Epithelial cell of esophagus (primary cell): Measurements from ENCODE around the gene GPATCH3.

Experiments used
- DNase-seq: peaks from one replicate; pipeline ENCODE4 v3.0.0; 2010; ENCODE audit warnings: low read depth
- H3K4me3 ChIP-seq: 2 replicates; pipeline ENCODE4 v1.5.1; 2011; ENCODE audit warnings: mild to moderate bottlenecking, low read length, control low read depth
- TF ChIP-seq, protein P1 (sequence below): IDR thresholded peaks from 2 replicates; pipeline ENCODE4 v1.5.1; 2011; ENCODE audit warnings: low read depth, mild to moderate bottlenecking, low read length, control low read depth, inconsistent platforms; ENCODE audit not compliant: insufficient read depth; ENCODE audit errors: missing control alignments

Gene GPATCH3

GRCh38 chr1:26922901-26923300 is 22.6 kb upstream of the GPATCH3 start:
- H3K4me3 ChIP-seq = peak overlapping the region; percentile 78
- no peak for DNase-seq
- TF ChIP-seq, protein P1, sequence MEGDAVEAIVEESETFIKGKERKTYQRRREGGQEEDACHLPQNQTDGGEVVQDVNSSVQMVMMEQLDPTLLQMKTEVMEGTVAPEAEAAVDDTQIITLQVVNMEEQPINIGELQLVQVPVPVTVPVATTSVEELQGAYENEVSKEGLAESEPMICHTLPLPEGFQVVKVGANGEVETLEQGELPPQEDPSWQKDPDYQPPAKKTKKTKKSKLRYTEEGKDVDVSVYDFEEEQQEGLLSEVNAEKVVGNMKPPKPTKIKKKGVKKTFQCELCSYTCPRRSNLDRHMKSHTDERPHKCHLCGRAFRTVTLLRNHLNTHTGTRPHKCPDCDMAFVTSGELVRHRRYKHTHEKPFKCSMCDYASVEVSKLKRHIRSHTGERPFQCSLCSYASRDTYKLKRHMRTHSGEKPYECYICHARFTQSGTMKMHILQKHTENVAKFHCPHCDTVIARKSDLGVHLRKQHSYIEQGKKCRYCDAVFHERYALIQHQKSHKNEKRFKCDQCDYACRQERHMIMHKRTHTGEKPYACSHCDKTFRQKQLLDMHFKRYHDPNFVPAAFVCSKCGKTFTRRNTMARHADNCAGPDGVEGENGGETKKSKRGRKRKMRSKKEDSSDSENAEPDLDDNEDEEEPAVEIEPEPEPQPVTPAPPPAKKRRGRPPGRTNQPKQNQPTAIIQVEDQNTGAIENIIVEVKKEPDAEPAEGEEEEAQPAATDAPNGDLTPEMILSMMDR = no peak

- TF ChIP-seq, protein P1 = no peak
- DNase-seq = no peak
- H3K4me3 ChIP-seq = peak overlapping the region; percentile 78
Observed at GRCh38 chr1:26922431-26922729, 22.1 kb upstream of the GPATCH3 start.

- TF ChIP-seq, protein P1 = no peak
- peak within 1 kb of the TSS; percentile 78 for H3K4me3 ChIP-seq
- DNase-seq = peak; percentile 98
Observed at GRCh38 chr1:26921540-26922430, 21.5 kb upstream of the GPATCH3 start, which contains the start of gene NUDC. TSS of gene NUDC (plus strand) at chr1:26921743. CDS start at chr1:26921849, 106 bp downstream.

DNA sequence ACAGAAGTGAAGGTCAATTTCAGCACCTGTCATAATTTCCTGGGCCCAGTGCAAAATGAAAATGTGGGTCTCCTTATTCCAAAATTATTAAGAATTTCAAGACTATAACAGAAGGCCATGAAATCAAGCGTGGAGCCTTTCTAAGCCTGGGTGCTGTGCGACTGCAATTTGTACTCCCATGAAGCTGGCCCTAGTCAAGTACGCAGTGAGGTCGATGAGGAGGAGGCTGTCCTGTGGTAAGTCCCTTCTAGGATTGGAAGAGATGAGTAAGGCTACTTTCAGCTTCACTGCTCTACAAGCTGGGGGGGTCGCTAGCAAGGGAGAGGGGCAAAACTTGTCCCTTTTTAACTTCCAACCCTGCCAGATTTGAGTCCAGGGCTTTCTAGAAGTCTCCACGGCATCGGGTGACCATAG is 20.9 kb upstream of the GPATCH3 start:
- DNase-seq = no peak
- H3K4me3 ChIP-seq = peak overlapping the region; percentile 78
- TF ChIP-seq, protein P1 = no peak

- no peak for DNase-seq
- TF ChIP-seq, protein P1 = no peak
- no peak overlapping the region for H3K4me3 ChIP-seq
Observed at GRCh38 chr1:26915204-26915842, 15.1 kb upstream of the GPATCH3 start.

DNA sequence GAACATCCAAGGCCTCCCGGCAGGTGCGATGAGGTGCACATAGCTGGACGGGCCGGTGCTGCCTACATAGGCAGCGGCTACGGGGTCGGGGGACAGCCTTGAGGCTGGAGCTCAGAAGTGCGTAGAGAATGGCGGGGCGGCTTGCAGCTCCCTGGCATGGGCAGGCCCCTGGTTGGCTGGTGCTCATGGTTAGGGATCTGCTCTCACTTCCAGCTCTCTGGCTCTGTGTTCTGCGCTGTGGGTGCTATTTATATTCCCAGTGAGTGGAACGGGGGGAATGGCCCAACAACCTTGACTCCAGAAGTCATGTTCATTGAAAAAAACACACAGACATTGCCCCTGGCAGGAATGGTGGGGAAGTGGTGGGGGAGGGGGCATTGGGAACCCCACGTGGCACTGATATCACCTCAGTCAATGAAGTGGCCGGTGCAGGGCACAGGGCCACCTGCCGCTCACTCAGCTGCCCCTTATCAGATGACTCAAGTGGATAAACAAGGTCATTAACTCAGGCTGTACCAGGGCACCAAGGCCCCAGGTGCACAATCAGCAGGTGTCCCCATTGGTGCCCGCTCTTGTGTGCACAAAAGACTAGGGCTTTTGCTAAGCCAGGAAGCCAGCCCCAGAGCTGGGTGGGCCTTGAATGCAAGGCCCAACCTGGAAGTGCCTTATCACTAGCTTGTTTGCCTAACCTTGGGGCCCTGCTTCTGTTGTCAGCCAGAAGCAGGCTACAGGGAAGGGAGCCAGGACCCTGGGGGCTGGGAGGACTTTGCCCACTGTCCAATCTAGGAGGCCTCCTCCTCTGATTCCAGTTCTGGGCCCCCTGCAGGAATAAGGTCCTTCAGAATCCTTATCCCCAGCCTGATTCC is 13.7 kb upstream of the GPATCH3 start, which contains the start of gene NR0B2:
NR0B2 (minus strand) TSS at position 222 of the 866 bp plus-strand sequence; CDS start at position 187, 35 bp downstream.
- no peak for DNase-seq
- TF ChIP-seq, protein P1 = no peak
- H3K4me3 ChIP-seq = no peak within 1 kb of the TSS
